A673 (cell line): Measurements from ENCODE around the gene CHD9NB.

ENCODE experiments used
- CTCF ChIP-seq: fragments of 300-800, 200-600 bp; sonication (generic); conservative IDR thresholded peaks from 2 replicates; pipeline ENCODE4 v1.5.1; 2017; ENCODE audit warnings: low read depth, mild to moderate bottlenecking, antibody characterized with exemption, low read length, moderate library complexity, mixed read lengths
- EZH2 ChIP-seq: fragments of 200-600 bp; sonication (generic); IDR thresholded peaks from 2 replicates; pipeline ENCODE4 v1.6.1; 2017; ENCODE audit warnings: borderline replicate concordance, low read depth, mild to moderate bottlenecking, mixed read lengths, antibody characterized with exemption, low read length; ENCODE audit not compliant: poor library complexity, severe bottlenecking

DNA sequence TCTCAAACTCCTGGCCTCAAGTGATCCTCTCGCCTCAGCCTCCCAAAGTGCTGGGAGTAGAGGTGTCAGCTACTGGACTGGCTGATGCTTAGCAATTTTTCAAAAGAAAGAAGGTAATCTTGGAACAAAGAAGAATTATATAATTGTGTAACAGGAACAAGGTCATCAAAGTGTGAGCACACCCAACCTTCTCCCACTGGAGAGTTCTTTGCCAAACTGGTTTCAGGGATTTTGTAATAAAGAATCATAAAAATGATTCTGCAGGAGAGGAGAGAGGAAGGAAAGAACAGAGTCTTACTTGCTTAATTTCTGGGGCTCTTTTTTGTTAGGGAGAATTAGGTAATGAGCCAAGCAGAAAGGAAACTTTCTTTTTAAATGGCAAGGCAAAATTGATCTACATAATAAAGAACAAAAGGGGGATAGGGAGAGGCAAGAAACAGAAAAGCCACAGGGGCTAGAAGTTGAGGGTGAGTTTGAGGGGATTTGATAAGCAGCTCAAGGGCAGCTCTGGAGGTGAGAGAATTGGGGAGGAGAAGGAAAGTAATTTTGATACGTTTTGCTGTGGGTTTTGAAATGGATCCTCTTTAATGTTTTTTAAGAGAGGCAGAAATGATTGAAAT, 21.3 kb downstream of the CHD9NB start:
- TF ChIP-seq CTCF (no peak), EZH2 (no peak)
